HEK293 (cell line): ENCODE results near the gene GAPDHS.

Experiments used
- CTCF ChIA-PET: fragments of 350-600 bp; formaldehyde crosslinking; extraction: SDS; loops from one replicate; lab custom pipeline; 2021; ENCODE audit warnings: antibody characterized with exemption; lab: Yijun Ruan, JAX
- POLR2A ChIA-PET: fragments of 300-600 bp; formaldehyde crosslinking; extraction: SDS; loops from one replicate; lab custom pipeline; 2020; ENCODE audit warnings: antibody characterized with exemption, inconsistent platforms; lab: Yijun Ruan, JAX
- H3K27ac ChIP-seq: fragments of 200-500 bp; sonication (Bioruptor generic); 2 replicates; pipeline ENCODE4 v1.5.1; 2014; ENCODE audit warnings: low read depth, low read length, control low read depth, inconsistent platforms; ENCODE audit errors: extremely low read depth
- H3K36me3 ChIP-seq, 2 experiments: fragments of 200-500 bp in 1 of 2; sonication (Bioruptor generic) in 1 of 2; 1 replicate in 1 of 2; 2 replicates in 1 of 2; pipeline ENCODE4 v1.5.1; 2014 to 2017; ENCODE audit warnings: inconsistent platforms in 2 of 2, low read length in 2 of 2; ENCODE audit not compliant: control insufficient read depth in 2 of 2, insufficient read depth in 1 of 2
- H3K4me1 ChIP-seq: fragments of 200-500 bp; sonication (Bioruptor generic); 2 replicates; pipeline ENCODE4 v1.5.1; 2014; ENCODE audit warnings: mild to moderate bottlenecking, low read length, inconsistent platforms; ENCODE audit not compliant: control insufficient read depth, insufficient read depth
- H3K4me3 ChIP-seq: 2 replicates; pipeline ENCODE4 v1.5.1; 2011; ENCODE audit warnings: low read depth, mild to moderate bottlenecking, control low read depth, low read length, moderate library complexity
- H3K9me3 ChIP-seq: fragments of 200-500 bp; sonication (Bioruptor generic); 2 replicates; pipeline ENCODE4 v1.5.1; 2014; ENCODE audit warnings: low read depth, low read length, inconsistent platforms; ENCODE audit not compliant: control insufficient read depth, insufficient read depth
- BCL11B ChIP-seq: fragments of 450-650 bp; formaldehyde crosslinking; IDR thresholded peaks from 2 replicates; pipeline ENCODE4 v1.5.1; 2016; ENCODE audit warnings: low read depth, missing biosample characterization, missing genetic modification characterization
- KLF1 ChIP-seq: fragments of 450-650 bp; formaldehyde crosslinking; IDR thresholded peaks from 2 replicates; pipeline ENCODE4 v1.5.1; 2016; ENCODE audit warnings: missing biosample characterization, missing genetic modification characterization
- PRDM10 ChIP-seq: fragments of 450-650 bp; formaldehyde crosslinking; IDR thresholded peaks from 2 replicates; pipeline ENCODE4 v1.5.1; 2016; ENCODE audit warnings: missing biosample characterization, missing genetic modification characterization
- SP2 ChIP-seq: fragments of 450-650 bp; formaldehyde crosslinking; IDR thresholded peaks from 2 replicates; pipeline ENCODE4 v1.5.1; 2016; ENCODE audit warnings: missing biosample characterization, missing genetic modification characterization
- ZFHX2 ChIP-seq: fragments of 450-650 bp; formaldehyde crosslinking; conservative IDR thresholded peaks from 2 replicates; pipeline ENCODE4 v1.5.1; 2016; ENCODE audit warnings: missing biosample characterization, missing genetic modification characterization
- ZNF10 ChIP-seq: fragments of 450-650 bp; formaldehyde crosslinking; IDR thresholded peaks from 2 replicates; pipeline ENCODE4 v1.5.1; 2017; ENCODE audit warnings: missing biosample characterization, missing genetic modification characterization
- ZNF114 ChIP-seq: fragments of 450-650 bp; formaldehyde crosslinking; IDR thresholded peaks from 2 replicates; pipeline ENCODE4 v1.5.0; 2017; ENCODE audit warnings: missing biosample characterization, missing genetic modification characterization
- ZNF266 ChIP-seq: fragments of 450-650 bp; formaldehyde crosslinking; IDR thresholded peaks from 2 replicates; pipeline ENCODE4 v1.5.1; 2016; ENCODE audit warnings: missing biosample characterization, missing genetic modification characterization, low read depth
- ZNF362 ChIP-seq: fragments of 450-650 bp; formaldehyde crosslinking; IDR thresholded peaks from 2 replicates; pipeline ENCODE4 v1.5.1; 2016; ENCODE audit warnings: missing biosample characterization, missing genetic modification characterization
- ZNF518A ChIP-seq: fragments of 450-650 bp; formaldehyde crosslinking; conservative IDR thresholded peaks from 2 replicates; pipeline ENCODE4 v1.5.1; 2016; ENCODE audit warnings: low read depth, missing biosample characterization, missing genetic modification characterization
- ZNF580 ChIP-seq: fragments of 450-650 bp; formaldehyde crosslinking; IDR thresholded peaks from 2 replicates; pipeline ENCODE4 v1.5.1; 2016; ENCODE audit warnings: missing biosample characterization, missing genetic modification characterization
- ZNF623 ChIP-seq: fragments of 450-650 bp; formaldehyde crosslinking; IDR thresholded peaks from 2 replicates; pipeline ENCODE4 v1.5.1; 2016; ENCODE audit warnings: missing biosample characterization, missing genetic modification characterization
- ZNF792 ChIP-seq: fragments of 450-650 bp; formaldehyde crosslinking; IDR thresholded peaks from 2 replicates; pipeline ENCODE4 v1.5.1; 2016; ENCODE audit warnings: missing biosample characterization, missing genetic modification characterization
- ZSCAN30 ChIP-seq: fragments of 450-650 bp; IDR thresholded peaks from 2 replicates; pipeline ENCODE4 v1.5.1; 2018; ENCODE audit warnings: missing biosample characterization, mild to moderate bottlenecking, missing genetic modification characterization, moderate library complexity

GAPDHS gene

GRCh38 chr19:35543280-35544109, 10.2 kb downstream of the GAPDHS start:
- no peaks in the 10 kb centered on the region for H3K9me3 ChIP-seq
- 0 out of 2 replicates have a peak, but pooled peaks have one; percentile 13 for TF ChIP-seq ZNF580 (tag by site-specific recombination)
- no peak for TF ChIP-seq ZNF10 (tag by site-specific recombination)
- no peak for TF ChIP-seq ZFHX2 (tag by site-specific recombination)
- TF ChIP-seq ZNF623 (tag by site-specific recombination), result peak; percentile 99
- TF ChIP-seq KLF1 (tag by site-specific recombination), result no peak
- TF ChIP-seq ZNF114, result no peak
- TF ChIP-seq ZNF266 (tag by site-specific recombination), result no peak
- peaks cover 16% of the 10 kb centered on the region for H3K4me1 ChIP-seq
- peaks cover 48 to 60% of the 10 kb centered on the region in 2 experiments for H3K36me3 ChIP-seq
- no peak overlapping the region for H3K4me3 ChIP-seq
- CTCF ChIA-PET, result interaction anchor here (0.6 to 2.5 kb wide), 7 partner anchors 12 to 191 kb away, joined by 3 to 17 read pairs (median 5); no protein-coding TSS in a partner anchor
- H3K27ac ChIP-seq, result peak overlapping the region; percentile 94
- POLR2A ChIA-PET, result interaction anchor here (1.0 to 2.6 kb wide), 4 partner anchors 8 to 596 kb away, joined by 3 to 14 read pairs (median 5); partner anchors contain the start of gene CAPNS1

- peaks cover 16% of the 10 kb centered on the region for H3K4me1 ChIP-seq
- peak overlapping the region; percentile 94 for H3K27ac ChIP-seq
- TF ChIP-seq SP2 (no peak), BCL11B (peak; percentile 11; the same call in 1 of the 2 replicates), ZNF518A (tag by site-specific recombination) (no peak), PRDM10 (tag by site-specific recombination) (peak; percentile 25; the same call in 1 of the 2 replicates), ZNF362 (tag by site-specific recombination) (no peak), ZNF792 (tag by site-specific recombination) (peak; percentile 76; the same call in 1 of the 2 replicates), ZSCAN30 (peak; percentile 20; the same call in 1 of the 2 replicates)
- ChIA-PET CTCF (interaction anchor here (0.6 to 2.5 kb wide), 9 partner anchors 12 to 192 kb away, joined by 3 to 17 read pairs (median 5); no protein-coding TSS in a partner anchor), POLR2A (interaction anchor here (1.0 to 2.6 kb wide), 6 partner anchors 9 to 596 kb away, joined by 3 to 14 read pairs (median 4); partner anchors contain the start of genes CAPNS1 and COX6B1)
- peaks cover 48 to 64% of the 10 kb centered on the region in 2 experiments for H3K36me3 ChIP-seq
- peak overlapping the region; percentile 62 for H3K4me3 ChIP-seq
- no peaks in the 10 kb centered on the region for H3K9me3 ChIP-seq
These were observed 11.0 kb downstream of the GAPDHS start for GRCh38 chr19:35544110-35544802.
